ENCODE results near the gene DACT1.

The DACT1 gene

DNA sequence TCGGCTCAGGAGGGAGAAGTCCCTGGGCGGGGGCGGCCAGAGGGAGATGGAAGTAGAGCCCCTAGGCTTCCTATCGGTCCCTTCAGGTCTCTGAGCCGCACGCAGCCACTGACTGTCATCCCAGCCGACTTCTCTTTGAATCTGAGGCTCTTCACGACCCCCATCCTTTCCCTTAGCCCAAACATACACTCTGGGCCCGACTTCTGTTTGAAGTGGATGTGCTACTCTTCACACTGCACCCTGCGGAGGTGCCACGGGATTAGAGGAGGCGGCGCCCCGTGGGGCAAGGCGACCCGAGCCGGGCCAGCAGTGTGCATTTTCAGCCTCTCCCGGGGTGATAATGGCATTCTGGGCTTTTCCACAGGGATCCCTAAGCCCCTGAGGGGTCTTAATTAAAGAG is 6.0 kb upstream of the DACT1 start:
- TF ChIP-seq, protein P1, sequence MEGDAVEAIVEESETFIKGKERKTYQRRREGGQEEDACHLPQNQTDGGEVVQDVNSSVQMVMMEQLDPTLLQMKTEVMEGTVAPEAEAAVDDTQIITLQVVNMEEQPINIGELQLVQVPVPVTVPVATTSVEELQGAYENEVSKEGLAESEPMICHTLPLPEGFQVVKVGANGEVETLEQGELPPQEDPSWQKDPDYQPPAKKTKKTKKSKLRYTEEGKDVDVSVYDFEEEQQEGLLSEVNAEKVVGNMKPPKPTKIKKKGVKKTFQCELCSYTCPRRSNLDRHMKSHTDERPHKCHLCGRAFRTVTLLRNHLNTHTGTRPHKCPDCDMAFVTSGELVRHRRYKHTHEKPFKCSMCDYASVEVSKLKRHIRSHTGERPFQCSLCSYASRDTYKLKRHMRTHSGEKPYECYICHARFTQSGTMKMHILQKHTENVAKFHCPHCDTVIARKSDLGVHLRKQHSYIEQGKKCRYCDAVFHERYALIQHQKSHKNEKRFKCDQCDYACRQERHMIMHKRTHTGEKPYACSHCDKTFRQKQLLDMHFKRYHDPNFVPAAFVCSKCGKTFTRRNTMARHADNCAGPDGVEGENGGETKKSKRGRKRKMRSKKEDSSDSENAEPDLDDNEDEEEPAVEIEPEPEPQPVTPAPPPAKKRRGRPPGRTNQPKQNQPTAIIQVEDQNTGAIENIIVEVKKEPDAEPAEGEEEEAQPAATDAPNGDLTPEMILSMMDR (IDR thresholded peaks at IDR 0.05) = no peak
- H3K36me3 Mint-ChIP-seq (ENCODE audit: low read depth) = no peaks in the 10 kb centered on the region
- peak; percentile 38 for DNase-seq
- H3K27ac Mint-ChIP-seq = peak overlapping the region; percentile 52
- peaks cover 81% of the 10 kb centered on the region for H3K4me1 Mint-ChIP-seq
- peak overlapping the region; percentile 72 for H3K4me3 Mint-ChIP-seq
- no peaks in the 10 kb centered on the region for H3K9me3 Mint-ChIP-seq
- no peaks in the 10 kb centered on the region for H3K27me3 Mint-ChIP-seq (ENCODE audit: low read depth, poor library complexity)

DNA sequence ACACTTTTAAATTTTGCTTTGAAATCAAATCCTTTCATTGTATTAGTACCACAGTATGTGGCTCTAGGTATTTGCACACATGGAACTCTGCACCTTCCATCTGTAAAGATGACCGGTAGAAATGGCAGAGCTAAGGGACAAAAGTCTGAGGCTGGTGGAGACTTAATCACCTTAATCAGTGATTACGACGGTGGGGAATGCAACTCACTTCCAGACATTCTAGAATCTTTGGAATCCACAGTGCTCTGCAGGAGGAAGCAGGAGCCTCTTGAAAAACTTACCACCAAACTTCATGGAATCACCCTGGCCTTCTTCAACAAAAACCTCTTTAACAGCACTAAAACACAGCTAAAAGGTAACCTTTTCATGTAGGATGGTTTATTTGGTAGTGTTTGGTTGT is 3.9 kb upstream of the DACT1 start:
- no peak for DNase-seq
- no peak overlapping the region for H3K27ac Mint-ChIP-seq
- peaks cover 68% of the 10 kb centered on the region for H3K4me1 Mint-ChIP-seq
- H3K27me3 Mint-ChIP-seq (ENCODE audit: low read depth, poor library complexity) = no peaks in the 10 kb centered on the region
- no peak overlapping the region for H3K4me3 Mint-ChIP-seq
- TF ChIP-seq, protein P1 (IDR thresholded peaks at IDR 0.05) = no peak
- H3K9me3 Mint-ChIP-seq = no peaks in the 10 kb centered on the region
- no peaks in the 10 kb centered on the region for H3K36me3 Mint-ChIP-seq (ENCODE audit: low read depth)

DNA sequence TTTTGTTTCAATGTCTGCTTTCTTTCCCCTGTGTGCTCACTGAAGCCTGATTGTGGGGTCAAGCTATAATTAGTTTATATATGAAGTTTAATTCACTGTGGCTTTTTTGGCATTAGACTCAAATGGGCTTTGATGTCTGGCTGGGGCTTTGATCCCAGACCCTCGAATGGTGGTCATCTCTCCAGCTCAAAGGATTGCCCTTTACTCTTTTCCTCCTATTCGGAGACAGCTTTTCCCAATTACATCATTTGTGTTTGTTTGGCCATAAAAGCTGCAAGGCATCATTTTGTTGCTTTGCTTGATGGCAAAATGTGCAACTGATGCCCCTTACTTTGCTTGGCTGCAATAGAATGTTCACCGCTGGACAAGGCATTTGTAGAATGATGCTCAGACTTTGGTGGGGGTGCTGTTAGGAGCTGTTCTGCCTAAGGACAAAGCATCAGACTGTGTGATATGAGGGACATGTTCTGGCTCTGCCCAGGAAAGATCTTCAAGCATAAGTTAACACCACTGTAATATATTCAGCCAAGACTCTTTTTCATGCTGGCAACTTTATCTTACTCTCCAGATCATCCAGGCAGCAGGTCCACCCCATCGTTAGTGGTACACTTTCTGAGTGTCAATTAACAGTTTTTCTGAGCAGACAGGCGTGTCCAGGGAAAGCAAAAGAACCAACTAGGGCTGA is 3.2 kb upstream of the DACT1 start:
- Mint-ChIP-seq H3K36me3 (ENCODE audit: low read depth) (no peaks in the 10 kb centered on the region), H3K4me1 (peaks cover 66% of the 10 kb centered on the region), H3K27ac (peak overlapping the region; percentile 43), H3K27me3 (ENCODE audit: low read depth, poor library complexity) (no peaks in the 10 kb centered on the region), H3K9me3 (no peaks in the 10 kb centered on the region), H3K4me3 (peak overlapping the region; percentile 70)
- DNase-seq = no peak
- TF ChIP-seq, protein P1 (IDR thresholded peaks at IDR 0.05) = no peak

DNA sequence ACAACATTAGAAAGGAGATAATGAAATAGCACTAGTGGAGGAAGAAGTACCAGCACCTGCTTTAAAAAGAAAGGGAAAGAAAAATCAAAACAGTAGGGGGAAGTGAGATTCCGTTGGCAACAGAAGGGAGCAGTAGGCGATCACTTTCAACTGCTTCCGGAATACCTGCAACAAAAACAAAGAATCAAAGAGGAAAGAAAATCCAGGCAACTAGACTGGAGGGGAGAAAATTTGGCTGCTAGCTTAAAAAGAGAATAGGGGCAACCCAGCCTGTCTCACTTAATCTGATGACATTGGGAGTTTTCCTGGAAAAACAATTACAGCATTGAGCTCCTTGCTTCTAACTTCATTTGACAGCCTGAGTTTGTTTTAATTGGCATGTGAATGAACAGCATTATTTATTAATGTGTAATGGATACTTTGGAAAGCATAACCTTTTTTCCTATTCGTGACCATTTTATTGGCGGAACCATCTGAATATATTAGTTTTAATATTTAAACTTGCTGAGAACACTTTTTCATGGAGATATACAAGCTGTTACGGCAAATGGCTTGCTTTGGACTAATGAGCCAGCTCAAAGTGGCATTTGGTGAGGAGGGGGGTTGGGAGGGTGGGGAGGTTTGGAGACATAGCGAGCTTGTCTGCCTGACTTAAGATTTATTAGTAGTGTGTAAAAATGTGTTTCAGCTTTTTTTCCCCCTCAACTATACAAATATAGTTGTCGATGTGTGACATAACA is 2.5 kb upstream of the DACT1 start:
- peaks cover 69% of the 10 kb centered on the region for H3K4me1 Mint-ChIP-seq

DNA sequence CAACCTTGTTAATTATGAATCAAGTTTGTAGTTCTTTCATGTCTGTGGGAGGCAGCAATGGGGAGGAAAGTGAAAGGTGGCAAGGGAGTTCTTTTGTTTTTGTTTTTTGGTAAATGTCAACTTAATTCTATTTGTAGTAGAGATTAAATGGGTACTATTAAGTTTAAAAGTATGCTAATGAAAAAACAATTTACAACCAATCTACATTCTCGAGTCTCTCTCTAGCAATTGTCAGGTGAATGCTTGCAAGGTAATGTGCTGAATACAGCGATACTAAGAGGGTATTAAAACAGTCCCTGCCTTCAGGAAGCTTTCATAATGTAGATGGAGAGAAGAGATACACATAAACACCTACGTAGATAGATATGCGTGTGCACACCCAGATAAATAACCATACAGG is 1.6 kb upstream of the DACT1 start:
- no peak for DNase-seq
- H3K4me3 Mint-ChIP-seq = peak overlapping the region; percentile 87
- H3K36me3 Mint-ChIP-seq (ENCODE audit: low read depth) = peaks cover 6% of the 10 kb centered on the region
- no peaks in the 10 kb centered on the region for H3K27me3 Mint-ChIP-seq (ENCODE audit: low read depth, poor library complexity)
- TF ChIP-seq, protein P1 (IDR thresholded peaks at IDR 0.05) = no peak
- H3K4me1 Mint-ChIP-seq = peaks cover 69% of the 10 kb centered on the region
- H3K9me3 Mint-ChIP-seq = no peaks in the 10 kb centered on the region
- peak overlapping the region; percentile 45 for H3K27ac Mint-ChIP-seq

More for the DNA sequence above, 2.5 kb upstream of the DACT1 start:
- no peaks in the 10 kb centered on the region for H3K36me3 Mint-ChIP-seq (ENCODE audit: low read depth)
- peak overlapping the region; percentile 70 for H3K4me3 Mint-ChIP-seq
- DNase-seq = no peak
- no peaks in the 10 kb centered on the region for H3K9me3 Mint-ChIP-seq
- H3K27ac Mint-ChIP-seq = peak overlapping the region; percentile 43
- no peaks in the 10 kb centered on the region for H3K27me3 Mint-ChIP-seq (ENCODE audit: low read depth, poor library complexity)
- TF ChIP-seq, protein P1 (IDR thresholded peaks at IDR 0.05) = no peak

Data from nephron progenitor cell (in vitro differentiated cells).